Measurements from ENCODE around the gene PHF21A.

Gene PHF21A

DNA sequence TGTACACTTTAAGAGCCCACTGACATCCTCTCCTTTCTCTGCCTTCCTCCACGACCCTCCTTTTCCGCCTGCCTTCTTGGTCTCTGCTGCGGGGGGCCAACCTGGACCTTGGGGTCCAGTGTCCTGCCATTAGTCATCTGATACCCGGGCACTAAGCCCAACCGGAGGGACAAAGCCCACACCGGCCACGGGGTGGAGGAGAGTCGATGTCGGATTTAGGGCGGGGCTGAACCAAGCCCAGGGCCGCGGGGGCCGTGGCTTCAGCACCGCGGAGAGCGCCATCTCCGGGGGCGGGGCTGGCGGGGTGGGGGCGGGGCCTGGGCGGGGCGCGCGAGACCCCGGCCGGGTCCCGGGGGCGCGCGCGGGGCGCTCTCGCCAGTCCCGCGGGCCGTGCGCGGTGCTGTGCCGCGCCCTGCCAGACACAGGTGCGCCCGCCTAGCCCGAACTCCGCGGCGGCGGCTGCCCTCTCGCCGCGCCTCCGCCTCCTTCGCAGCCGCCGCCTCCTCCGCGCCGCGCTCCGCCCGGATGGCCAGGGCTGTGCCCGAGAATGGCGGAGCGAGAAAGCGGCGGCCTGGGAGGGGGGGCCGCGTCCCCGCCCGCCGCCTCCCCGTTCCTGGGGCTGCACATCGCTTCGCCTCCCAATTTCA, 235.9 kb downstream of the PHF21A start, which contains the start of gene MAPK8IP1:
MAPK8IP1 (plus strand) TSS at position 378 of the 647 bp plus-strand sequence; CDS start at position 548, 170 bp downstream.
- TF ChIP-seq, protein P1, sequence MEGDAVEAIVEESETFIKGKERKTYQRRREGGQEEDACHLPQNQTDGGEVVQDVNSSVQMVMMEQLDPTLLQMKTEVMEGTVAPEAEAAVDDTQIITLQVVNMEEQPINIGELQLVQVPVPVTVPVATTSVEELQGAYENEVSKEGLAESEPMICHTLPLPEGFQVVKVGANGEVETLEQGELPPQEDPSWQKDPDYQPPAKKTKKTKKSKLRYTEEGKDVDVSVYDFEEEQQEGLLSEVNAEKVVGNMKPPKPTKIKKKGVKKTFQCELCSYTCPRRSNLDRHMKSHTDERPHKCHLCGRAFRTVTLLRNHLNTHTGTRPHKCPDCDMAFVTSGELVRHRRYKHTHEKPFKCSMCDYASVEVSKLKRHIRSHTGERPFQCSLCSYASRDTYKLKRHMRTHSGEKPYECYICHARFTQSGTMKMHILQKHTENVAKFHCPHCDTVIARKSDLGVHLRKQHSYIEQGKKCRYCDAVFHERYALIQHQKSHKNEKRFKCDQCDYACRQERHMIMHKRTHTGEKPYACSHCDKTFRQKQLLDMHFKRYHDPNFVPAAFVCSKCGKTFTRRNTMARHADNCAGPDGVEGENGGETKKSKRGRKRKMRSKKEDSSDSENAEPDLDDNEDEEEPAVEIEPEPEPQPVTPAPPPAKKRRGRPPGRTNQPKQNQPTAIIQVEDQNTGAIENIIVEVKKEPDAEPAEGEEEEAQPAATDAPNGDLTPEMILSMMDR (conservative IDR thresholded peaks at IDR 0.05; ENCODE audit: low read depth) = no peak
- DNase-seq (ENCODE audit: low spot score) = peak; percentile 73
- no peak within 1 kb of the TSS for H3K27ac ChIP-seq
- POLR2A ChIA-PET (ENCODE audit: low non-redundant PET) = no interaction called here
- CTCF ChIA-PET = no interaction called here

DNA sequence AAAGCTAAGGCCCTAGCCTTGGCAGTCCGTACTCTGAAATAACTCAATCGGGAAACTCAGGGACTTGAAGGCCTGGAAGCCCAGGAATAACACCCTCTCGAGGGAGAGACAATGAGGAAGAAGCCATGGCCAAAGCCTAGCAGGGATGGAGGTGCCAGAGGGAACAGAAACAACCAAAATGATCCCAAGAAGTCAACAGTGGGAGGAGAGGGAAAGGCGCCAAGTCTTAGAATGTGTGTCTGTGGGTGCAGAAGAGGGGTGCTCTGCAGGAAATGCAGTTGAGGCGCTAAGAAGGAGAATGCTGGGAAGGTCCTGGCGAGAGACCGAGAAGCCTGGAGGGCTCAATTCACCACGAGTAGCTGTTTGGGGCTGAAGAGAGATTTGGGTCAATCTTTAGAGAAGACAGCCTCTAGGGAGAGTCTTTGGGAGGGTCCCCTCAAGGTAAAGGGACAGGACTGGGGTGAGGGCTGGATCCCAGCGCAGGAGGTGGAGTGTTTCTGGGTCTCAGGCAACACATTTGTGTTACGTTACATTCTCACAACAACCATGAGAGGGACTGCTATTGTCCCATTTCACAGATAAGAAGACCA, 236.6 kb downstream of the PHF21A start:
- POLR2A ChIA-PET (ENCODE audit: low non-redundant PET) = no interaction called here

More for the DNA sequence above, 236.6 kb downstream of the PHF21A start:
- no peak overlapping the region for H3K27ac ChIP-seq
- TF ChIP-seq, protein P1 (conservative IDR thresholded peaks at IDR 0.05; ENCODE audit: low read depth) = no peak
- DNase-seq (ENCODE audit: low spot score) = no peak
- CTCF ChIA-PET = interaction anchor here (0.6 kb wide), 1 partner anchor 514 kb away, joined by 3 read pairs; no protein-coding TSS in a partner anchor

Measured in RWPE1 (cell line).